Non-pigmented ciliary epithelial cell (primary cell): ENCODE measurements around the gene SEMA4F.
A peak's percentile ranks its signal among the peaks of the same experiment; 100 is the strongest.
"Not testable (repeated sequence)": the region's sequence is repeated elsewhere in the genome, so short reads cannot be mapped to it uniquely, and the experiment has no call there.

Source experiments
- DNase-seq: peaks from one replicate; pipeline ENCODE4 v3.0.0-alpha.2; 2010; ENCODE audit warnings: low read depth

Gene SEMA4F, protein sequence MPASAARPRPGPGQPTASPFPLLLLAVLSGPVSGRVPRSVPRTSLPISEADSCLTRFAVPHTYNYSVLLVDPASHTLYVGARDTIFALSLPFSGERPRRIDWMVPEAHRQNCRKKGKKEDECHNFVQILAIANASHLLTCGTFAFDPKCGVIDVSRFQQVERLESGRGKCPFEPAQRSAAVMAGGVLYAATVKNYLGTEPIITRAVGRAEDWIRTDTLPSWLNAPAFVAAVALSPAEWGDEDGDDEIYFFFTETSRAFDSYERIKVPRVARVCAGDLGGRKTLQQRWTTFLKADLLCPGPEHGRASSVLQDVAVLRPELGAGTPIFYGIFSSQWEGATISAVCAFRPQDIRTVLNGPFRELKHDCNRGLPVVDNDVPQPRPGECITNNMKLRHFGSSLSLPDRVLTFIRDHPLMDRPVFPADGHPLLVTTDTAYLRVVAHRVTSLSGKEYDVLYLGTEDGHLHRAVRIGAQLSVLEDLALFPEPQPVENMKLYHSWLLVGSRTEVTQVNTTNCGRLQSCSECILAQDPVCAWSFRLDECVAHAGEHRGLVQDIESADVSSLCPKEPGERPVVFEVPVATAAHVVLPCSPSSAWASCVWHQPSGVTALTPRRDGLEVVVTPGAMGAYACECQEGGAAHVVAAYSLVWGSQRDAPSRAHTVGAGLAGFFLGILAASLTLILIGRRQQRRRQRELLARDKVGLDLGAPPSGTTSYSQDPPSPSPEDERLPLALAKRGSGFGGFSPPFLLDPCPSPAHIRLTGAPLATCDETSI

GRCh38 chr2:74653985-74654882 is at the start of gene SEMA4F:
TSS of gene SEMA4F (plus strand) at chr2:74654247. CDS start at chr2:74654377, 130 bp downstream.
- peak; percentile 77 for DNase-seq

DNA sequence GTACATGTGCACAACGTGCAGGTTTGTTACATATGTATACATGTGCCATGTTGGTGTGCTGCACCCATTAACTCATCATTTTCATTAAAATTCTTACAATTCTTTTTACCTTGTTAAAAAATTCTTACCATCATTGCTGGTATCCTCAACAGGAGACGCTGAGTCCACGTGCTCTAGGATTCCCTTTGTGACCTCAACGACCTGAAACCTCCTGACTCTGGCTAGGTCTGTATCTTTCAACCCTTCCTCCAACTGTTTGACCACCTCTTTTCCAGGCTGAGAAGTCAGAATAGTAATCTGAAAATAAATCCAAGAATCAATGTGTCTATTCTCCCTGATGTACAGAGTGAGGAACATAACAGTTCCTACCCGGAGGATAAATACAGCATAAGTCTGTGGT is 47.1 kb upstream of the SEMA4F start:
- no peak for DNase-seq

DNA sequence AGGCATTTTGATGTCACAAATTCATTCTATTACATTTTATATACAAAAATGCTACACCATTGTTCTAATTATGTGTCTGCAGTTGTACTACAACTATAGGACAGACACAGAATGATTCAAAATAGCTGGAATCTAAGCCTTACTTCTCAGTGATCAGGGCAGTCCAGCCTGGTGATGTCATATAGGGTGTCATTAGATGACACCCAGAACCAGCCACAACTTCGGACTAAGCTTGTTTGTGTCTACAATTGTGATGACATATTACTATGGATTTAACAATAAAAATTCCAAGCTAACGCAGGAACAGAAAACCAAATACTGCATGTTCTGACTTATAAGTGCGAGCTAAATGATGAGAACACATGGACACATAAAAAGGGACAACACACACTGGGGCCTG is 36.9 kb upstream of the SEMA4F start:
- DNase-seq = no peak

GRCh38 chr2:74618410-74619083 is 35.5 kb upstream of the SEMA4F start:
- DNase-seq = no peak

DNA sequence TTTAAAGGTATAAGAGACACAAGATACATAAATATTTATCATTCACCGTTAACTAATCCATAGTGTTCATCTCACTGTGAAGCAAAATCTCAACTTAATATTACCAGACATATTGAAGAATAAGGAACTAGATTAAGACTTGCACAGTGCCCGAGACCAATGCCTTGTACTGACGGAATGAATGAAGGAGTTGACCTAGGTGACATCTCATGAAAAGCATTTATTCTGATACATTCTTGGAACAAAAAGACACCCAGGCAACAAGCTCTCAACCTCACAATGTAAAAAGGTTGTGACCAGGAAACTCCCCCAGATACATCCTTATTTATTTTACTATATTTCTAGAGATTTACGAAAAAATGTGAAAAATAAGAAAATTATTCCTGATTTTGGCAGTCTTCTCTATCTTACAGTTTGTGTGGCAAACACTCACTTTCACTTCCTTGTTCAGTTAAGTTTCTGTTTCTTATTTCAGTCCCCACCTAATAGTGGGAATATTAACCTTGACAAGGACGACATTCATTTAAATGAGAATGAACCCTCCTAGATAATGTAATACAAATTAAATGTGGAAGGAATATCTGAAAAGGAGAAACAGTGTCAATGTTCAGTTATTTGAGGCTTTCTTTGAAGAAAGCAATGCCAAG is 34.3 kb upstream of the SEMA4F start:
- DNase-seq = no peak

DNA sequence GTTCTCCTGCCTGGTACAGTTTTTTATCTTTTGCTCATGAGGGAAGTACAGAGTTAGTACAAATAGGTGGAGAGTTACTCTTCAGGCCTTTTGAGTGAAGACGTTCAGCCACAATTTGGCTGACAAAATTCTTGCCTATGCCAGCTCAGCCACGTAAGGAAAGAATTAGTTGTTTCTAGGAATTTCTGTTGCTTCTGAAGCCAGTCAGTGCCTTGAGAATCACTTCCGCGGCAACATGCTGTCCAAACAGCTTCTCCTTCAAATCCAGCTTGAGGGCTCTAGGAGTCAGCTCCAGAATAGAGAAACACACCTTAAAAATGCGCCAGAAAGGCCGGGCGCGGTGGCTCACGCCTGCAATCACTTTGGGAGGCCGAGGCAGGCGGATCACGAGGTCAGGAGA is 33.4 kb upstream of the SEMA4F start:
- no peak for DNase-seq

DNA sequence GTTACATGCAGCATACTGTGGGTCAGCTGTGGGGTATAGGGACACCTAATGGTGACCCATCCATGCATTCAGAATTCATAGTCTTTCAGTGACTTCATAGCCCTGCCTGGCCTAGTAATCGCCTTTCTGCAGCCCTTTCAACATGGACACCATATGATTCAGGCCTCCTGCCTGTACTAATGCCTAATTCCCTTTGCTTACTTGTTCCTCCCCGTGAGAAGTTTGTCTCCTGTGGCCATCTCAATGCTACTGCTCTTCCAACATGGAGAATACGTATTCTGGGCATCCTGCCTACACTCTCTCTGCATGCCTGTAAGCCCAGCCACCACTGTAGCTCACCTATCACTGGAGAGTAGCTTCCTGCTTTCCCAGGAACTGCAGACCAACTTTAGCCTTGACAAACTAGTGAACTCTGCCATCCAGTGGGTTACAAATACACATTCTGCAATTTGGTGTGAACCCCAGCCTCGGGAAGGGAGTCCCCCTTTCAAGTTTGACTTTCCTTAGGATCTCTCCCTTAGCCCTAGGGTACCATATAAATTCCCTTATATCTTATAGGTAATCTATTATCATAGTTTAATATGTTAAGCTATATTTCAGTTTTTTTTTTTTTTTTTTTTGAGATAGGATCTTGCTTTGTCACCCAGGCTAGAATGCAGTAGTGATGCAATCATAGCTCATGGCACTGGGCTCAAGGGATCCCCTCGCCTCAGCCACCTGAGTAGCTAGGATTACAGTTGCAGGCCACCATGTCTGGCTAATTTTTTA is 28.2 kb upstream of the SEMA4F start:
- DNase-seq = no peak

GRCh38 chr2:74628538-74629105 is 25.4 kb upstream of the SEMA4F start:
- DNase-seq = no peak

- DNase-seq = not testable (repeated sequence)
Observed at GRCh38 chr2:74630454-74630853, 23.6 kb upstream of the SEMA4F start.

DNA sequence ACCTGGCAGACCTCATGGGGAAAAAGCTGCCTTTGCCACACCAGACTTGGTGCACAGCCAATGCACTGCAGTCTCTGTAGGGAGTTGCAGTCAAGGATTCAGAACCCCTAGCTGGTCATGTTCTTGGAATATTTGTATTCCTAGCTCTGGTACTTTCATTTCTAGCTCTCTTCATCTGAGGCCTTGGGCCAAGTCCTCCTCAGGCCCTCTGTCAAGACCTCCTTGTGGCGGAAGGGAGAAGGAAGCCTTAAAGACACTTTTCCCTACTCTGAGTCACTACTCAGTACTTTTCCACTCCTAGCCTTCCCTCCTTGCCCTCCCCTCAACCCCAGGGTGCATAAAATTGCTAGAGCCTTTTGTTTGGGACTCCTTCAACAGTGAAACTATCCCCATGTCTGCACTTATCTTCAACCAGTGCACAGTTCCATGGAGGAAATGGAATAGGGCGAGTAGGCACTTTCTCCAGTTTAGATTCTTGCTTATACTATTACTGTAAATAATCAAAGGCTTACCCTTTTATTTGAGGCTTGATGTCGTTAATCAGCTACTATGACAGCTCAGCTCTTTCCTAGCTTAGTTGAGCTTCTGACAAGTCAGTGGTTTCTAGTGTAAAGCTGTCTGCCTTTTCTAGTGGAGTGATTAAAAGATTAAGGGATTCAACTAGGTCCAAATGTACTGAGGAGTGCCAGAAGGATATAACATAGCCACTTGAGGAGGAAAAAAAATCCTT is 21.7 kb upstream of the SEMA4F start:
- no peak for DNase-seq

- DNase-seq = no peak
Observed at GRCh38 chr2:74632939-74633312, 21.1 kb upstream of the SEMA4F start.

DNA sequence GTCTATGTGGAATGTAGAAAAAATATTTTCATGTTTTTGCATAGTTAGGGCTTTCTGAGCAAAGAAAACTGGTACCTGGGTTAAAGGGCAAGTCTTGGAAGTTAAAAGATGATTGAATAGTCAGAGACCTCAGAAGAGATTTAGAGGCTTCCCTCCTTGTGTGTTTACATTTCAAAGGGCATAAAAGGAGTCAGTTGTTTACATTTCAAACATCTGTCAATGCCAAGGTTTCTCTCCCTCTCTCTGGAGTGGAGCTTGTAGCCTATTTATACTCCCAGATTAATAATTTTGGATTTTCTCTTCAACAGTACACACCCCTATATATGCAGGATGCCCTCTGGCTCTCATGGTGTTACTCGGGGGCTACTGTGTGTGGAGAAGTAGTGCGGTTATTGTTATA is 14.5 kb upstream of the SEMA4F start:
- no peak for DNase-seq

DNA sequence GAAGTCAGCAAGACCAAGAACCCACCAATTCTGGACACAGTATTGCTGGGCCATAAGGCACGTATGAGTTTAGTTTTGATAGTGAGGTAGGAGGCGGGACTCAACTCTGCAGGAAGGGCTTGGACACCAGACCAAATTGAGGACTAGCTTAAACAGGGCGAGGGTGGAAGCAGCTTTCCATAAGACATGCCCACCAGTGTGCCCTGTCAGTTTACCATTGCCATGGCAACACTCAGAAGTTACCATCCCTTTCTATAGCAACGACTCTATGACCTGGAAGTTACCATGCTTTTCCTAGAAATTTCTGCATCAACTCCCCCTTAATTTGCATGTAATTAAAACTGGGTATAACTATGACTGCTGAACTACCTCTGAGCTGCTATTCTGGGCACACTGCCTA is 8.7 kb upstream of the SEMA4F start:
- DNase-seq = no peak

- DNase-seq = no peak
Observed at GRCh38 chr2:74646201-74646600, 7.8 kb upstream of the SEMA4F start.

DNA sequence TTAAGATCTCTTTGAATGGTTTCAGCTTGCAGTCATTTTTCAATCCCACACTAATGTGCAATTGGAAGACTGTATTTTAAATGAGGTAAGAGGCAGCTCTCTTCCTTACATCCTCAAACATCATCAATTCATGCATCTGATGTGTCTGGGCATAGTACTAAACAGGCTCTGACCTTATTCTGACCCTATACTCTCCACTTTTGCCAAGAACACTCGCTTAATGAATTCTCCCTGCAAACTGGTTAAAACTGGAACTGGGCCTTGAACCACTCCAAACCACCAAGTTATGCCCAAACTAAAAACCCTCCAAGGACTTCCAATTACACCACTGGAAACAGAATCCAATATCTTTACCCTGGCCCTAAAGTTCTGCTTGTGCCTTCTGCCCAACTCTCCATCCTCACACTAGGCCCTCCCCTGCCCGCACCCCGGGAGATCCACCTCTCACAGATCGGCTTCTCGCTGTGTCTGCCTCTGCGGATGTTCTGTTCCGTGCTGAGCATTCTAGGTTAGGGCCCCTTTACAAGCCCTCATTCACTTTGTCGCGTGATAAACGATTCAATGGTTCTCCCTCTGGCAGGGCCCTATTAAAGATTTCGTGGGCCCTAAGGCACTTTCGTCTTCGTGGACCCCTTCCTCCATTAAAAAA is 7.1 kb upstream of the SEMA4F start:
- DNase-seq = no peak

DNA sequence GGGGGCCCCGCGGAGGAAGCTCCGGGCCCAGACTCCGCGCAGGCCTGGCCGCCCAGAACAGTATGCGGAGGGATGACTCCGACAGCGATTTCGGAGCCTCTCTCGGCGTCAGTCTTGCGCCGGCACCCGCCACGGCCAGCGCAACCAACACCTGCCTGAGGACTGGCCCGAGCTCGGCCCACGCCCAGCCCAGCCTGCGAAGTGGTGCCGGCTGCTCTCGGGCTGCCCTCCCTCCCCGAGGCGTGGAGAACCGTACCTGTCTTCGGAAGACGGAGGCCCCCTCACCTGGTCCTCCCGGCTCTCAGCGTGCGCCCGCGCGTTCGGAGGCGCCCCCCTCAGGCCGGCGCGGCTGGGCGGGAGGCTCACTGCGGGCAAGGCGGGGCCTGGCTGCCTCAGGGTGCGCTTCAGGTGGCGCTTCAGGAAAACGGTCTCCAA is 6.0 kb upstream of the SEMA4F start, which contains the start of gene M1AP:
Gene M1AP (minus strand): TSS at position 322 of the 435 bp plus-strand sequence. CDS start 8,055 bp downstream, outside the sequence.
- no peak for DNase-seq

- DNase-seq = no peak
Observed at GRCh38 chr2:74653589-74653984, 460 bp upstream of the SEMA4F start.

GRCh38 chr2:74655579-74655978 is 1.5 kb downstream of the SEMA4F start:
- DNase-seq = no peak

DNA sequence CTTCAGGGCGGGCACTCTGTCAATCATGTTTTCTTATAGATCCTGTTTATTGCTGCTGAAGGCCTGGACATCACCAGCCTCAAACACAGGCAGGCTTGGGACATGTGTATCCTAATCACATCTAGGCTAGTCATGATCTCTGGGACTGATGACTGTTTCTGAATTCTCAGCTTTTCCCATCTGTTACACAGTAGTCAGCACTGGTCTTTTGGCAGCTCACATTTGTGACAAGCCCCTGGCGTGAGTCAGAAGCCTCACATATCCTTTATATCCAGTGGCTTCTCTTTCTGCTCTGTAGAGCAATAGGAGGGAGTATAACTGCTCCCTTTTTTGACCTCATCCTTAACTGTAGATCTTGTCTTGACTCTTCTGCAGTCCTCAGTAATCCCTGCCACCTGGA is 4.5 kb downstream of the SEMA4F start:
- peak; percentile 32 for DNase-seq
